ENCODE data around the gene CTSW.

DNA sequence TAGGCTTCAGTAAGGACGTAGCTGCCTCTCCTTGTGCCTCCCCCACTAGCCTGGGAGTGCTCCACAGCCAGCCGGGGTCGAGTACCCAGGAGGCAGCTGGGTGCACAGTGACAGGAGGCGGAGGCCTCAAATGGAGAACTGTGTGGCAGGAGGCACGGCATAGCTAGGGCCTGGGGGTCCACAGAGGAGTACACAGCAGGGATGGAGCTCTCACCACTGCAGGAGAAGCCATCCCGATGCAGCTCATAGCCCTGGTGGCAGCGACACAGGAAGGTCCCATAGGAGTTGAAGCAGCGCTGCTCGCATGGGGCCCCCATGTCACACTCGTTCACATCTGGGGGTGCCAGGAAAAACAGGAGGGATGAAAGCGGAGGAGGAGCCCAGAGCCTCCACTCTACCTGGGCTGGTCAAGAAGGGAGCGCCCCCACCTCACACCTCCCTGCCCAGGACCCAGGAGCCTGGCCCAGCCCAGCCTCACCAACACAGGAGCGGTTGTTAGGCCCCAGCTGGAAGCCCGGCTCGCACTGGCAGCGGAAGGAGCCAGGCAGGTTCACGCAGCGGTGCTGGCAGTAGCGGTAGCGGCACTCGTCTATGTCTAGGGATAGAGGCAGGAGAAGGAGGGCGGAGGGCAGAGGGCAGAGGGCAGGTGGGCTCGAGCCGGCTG lies 9.9 kb upstream of the CTSW start:
- no peak for TF ChIP-seq CTCF (IDR thresholded peaks at IDR 0.05)
- no peak for TF ChIP-seq POLR2A (IDR thresholded peaks at IDR 0.05)
